GM21737 (cell line): Measurements from ENCODE around the gene TRIM9.
"Not testable (repeated sequence)": the region's sequence is repeated elsewhere in the genome, so short reads cannot be mapped to it uniquely, and the experiment has no call there.

Source experiments
- ATAC-seq: cut with Tn5 transposase; IDR thresholded peaks from one replicate; pipeline ENCODE4 v1.9.1; 2021; ENCODE audit warnings: mild to moderate bottlenecking, moderate library complexity; ENCODE audit not compliant: unreplicated experiment

Gene TRIM9

DNA sequence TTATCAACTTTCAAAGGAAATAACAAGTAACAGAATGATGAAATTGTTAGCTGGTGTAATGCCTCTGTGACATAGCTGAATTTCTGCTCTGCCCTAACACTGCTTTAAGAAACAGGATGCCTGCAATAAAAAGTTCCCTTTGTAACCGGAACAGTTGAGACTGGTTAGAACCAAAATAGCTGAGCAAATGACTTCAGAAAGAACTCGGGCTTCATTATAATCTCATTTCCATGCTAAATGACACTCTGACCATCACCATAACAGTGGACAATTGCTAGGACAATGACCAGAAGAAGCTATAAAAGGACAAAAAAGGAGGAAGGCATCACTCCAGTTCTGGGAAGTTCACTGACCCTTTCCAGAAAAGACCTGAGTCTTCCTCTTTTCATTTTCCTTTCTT lies 127.1 kb downstream of the TRIM9 start:
- no peak for ATAC-seq

DNA sequence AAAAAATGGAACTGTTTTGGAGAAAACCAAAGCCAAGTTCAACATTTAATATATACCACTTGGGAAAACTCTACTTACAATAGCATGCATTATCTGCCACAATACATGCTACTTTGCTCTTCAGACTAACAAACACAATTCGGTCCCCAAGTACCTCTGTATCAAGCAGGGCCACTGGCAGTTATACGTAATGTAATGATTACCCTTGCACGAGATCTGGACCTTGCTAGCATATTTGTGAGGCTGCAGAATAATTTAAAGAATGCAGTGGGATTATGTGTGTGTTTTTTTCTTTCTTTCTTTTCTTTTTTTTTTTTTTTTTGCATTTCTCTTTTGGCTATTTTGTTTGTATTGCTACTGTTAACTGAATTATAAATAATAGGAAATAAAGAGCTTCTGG lies 127.8 kb downstream of the TRIM9 start:
- ATAC-seq, result no peak

DNA sequence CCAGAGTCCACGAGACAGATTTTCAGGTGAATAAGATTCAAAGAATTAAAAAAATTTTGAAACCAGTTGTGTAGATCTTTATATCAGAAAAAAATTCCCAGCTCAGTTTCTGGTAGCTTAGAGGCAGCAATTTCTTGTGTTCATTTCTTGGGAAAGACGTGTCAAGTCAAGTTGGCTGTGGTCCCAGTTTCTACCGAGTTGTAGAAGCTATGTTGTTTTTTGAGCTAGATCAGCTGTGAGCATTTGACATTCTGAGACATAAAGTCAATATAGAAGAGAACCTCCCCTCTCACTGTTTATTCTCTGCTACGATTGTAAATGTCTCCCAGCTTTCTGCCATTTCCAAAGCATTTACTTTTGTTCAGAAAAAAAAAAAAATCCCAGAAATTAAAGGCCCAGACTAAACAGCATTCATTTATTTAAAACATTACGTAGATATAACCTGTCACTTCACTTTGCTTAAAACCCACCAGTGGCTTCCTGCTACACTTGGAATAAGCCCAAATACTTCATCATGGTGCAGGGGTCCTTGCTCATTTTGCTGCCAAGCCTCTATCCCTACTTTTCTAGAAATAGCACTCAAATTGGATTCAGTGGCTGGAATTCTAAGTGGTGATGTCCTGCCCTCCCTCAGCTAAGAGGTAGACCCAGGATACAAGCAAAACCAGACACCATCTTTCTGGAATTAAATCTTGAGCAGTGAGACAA lies 130.1 kb downstream of the TRIM9 start:
- no peak for ATAC-seq

DNA sequence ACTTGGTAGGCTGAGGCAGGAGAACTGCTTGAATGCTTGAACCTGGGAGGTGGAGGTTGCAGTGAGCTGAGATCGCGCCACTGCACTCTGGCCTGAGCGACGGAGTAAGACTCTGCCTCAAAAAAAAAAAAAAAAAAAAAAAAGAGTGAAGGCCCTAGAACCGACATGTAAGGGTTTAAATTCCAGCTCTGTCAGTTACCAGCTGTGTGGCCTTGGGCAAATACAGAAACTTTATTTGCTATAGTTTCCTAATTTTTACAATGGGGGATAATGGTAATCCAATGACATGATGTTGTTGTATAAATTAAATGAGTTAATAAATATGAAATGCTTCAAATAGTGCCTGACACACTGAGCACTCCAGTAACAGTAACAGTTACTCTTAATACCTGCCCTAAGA lies 131.0 kb downstream of the TRIM9 start:
- no peak for ATAC-seq

DNA sequence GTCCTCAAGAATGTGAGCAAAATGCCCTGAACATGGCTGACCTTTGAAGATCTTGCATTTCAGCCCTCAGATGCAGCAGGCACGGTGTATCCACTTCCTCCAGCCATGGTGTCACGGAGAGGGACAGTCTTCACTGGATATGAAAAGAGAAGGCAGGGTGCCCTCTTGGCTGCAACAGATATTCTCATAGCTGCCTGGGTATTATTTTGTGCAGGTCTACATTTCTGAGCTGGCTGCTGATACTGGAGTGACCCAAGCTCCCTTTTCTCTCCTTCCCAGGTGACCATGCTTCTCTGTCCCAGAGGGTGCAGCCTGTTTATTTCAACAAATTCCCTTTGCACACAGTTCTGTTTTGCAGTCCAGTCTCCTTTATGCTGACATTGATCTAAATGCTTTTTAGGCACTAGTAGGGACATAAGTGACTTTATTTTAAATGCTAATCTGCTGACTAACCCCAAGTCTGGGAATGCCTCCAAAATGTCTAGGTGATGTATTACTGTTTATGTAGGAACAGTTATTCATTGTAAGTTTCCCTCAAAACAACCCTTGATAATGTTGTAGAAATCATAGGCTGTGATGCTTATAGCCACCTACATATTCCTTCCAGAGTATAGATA lies 133.2 kb downstream of the TRIM9 start:
- no peak for ATAC-seq

DNA sequence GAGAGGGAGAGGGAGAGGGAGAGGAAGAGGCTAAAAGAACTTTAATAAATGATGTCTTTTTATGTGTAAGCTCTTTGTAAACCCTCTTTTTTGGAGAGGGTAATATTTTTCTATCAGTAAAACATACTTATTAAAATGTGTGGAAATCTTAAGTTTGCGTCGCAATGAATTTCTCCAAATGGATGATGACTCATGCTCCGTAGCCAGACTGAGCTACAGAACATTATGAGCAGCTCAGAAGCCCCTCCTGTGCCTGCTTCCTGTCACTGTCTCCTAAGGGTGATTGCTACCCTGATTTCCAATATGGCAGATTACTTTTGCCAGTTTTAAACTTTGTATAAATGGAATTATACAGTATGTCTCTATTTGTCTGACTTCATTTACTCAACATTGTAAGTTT lies 137.6 kb downstream of the TRIM9 start:
- ATAC-seq, result no peak

DNA sequence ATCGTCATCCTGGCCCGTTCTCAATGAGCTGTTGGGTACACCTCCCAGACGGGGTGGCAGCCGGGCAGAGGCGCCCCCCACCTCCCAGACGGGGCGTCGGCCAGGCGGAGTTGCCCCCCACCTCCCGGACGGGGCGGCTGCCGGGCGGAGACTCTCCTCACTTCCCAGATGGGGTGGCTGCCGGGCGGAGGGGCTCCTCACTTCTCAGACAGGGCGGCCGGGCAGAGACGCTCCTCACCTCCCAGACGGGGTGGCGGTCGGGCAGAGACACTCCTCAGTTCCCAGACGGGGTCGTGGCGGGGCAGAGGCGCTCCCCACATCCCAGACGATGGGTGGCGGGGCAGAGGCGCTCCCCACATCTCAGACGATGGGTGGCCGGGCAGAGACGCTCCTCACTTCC lies 138.5 kb downstream of the TRIM9 start:
- ATAC-seq, result not testable (repeated sequence)

DNA sequence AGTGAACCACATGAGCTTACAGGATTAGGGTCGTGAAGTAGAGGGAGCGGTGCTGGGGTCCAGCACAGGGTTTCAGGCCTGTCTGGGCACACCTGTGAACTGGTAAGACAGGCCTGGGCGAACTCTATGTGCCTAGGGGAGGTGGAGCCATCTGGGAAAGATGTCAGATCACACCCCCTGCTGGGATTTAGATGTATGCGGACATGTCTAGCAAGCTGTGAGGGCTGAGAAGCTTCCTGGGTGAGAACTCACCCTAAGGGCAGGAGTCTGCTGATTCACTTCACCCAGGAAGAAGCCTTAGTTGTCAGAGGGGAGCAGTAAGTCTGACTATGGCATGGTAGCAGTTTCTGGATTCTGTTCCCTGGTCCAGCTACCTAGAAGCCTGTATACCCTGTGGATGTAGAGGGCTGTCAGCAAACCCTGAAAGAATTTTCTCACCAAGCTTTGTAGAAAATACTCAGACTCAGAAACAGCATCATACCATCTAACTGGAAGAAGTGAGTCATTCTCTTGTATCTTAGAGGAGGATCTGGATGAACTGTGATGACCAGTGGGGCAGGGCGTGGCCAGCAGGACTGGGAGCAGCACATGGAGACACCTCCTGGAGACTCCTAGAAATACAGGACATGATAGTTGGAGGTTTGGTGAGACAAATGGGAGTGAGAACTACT lies 139.4 kb downstream of the TRIM9 start:
- ATAC-seq, result no peak

DNA sequence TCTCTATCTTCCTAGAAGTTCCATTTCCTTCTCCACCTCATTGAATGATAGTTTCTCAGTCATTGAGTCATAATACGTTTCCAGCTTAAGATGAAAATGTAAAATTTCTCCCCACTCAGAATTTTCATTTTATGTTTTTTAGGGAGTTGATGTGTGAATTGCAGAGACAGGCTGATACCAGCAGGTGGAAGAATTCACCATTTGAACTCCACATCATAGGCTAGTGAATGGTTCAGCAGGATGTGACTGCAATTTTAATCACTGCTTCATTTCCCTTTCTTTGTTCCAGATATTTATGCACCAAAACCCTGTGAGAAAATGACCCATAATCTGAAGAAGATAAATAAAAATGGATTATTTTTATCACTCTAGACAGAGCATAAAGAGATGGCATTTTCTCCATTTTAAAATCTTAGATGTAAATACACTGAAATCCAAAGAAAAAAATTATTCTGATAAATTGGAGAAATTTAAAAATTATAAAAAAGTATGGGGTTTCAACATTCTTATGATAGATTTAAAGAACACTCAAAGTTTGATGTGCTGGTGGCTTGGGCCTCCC lies 140.0 kb downstream of the TRIM9 start:
- no peak for ATAC-seq

DNA sequence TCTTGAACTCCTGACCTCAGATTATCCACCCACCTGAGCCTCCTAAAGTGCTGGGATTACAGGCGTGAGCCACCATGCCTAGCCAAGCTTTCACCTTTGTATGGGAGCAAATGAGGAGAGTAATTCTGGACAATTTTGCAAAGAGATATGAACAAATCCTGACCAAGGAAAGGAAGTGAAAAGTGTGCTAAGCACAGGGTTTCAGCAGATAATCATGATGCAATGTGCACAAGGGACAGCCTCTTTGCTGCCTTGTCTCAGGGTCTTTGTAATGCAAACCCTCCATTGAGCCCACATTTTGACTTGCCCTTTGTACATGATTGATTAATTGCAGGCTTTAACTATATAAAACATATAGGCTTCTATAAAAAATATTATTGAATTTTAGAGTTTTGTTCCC lies 141.4 kb downstream of the TRIM9 start:
- ATAC-seq, result no peak

DNA sequence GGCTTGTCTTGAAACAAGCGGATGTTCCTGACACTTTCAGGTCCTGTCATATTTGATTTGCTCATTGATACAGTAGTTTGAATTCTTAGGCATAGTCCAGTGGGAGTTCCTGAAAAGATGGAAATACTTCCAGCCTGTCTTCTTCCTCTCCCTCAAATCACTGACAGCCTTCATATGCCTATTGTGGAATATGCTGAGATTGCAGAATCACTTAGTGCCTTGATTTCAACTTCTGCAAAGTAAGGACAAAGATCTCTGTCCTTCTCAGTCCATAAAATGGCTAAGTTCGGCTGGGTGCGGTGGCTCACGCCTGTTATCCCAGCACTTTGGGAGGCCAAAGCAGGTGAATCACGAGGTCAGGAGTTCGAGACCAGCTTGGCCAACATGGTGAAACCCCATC lies 143.9 kb downstream of the TRIM9 start:
- no peak for ATAC-seq

DNA sequence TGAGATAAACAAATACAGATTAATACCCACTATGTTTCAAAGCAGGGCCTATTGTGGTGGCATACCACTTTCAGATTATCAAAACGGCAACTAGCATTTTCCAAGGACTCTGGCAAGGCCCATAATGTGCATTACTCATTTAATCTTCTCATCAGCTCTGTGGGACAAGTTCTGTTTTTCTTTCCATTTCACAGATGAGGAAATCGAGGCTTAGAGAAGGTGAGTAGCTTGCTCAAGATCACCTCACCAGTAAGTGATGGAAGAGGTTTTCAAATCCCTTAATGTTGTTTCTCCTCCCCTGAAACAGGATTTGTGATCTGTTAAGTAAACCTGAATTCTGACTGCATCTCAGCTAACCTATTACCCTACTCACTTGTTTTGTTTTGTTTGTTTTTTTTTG lies 146.7 kb downstream of the TRIM9 start:
- ATAC-seq, result no peak

DNA sequence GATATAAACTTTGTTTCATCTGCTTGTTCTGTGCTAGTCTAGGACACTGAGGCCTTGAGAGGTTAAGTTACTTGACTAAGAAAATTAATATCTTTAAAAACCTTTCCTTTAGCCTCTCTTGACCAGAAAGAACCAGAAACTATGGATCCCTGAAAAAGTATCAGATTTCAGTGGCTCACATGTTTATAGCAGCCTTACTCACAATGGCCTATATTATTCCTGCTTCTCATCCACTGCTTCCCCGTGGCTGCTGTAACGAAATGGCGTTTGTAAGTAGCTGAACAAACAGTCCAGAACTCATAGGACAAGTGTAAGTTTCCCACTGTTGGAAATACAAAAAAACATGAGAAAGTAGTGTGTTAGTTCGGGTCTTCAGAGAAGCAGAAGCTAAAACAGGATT lies 147.5 kb downstream of the TRIM9 start:
- no peak for ATAC-seq

DNA sequence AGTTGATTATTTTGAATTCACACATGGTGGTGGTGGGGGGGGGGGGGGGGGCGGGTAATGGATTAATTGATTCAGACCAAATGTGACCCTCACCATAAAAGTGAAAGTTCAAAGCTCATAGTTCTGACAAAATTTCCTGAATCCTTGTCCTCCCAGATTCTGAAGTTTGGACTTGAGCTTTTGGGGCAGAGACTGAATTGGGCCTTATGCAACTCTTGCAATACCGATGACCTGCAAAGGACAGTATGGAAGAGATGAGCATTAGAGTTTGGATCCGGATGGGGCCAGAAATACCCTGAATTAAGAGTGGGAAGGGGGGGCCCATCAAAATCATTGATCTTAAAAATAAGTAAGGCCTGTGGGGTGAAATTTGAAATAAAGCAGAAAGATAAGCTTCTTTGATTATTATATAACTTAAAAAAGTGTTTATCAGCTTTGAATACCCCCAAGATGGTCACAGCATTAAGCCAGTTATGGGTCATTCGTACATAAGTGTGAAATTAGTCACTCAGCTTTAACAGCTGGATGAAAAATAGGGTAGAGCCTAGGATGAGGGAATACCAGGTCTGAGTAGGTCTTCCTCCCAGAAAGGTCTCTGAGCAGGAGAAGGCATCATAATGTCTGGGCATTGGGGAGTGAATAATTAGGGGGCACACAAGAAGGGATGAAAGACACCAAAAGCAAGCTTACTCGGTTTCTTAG lies 148.5 kb downstream of the TRIM9 start:
- no peak for ATAC-seq

DNA sequence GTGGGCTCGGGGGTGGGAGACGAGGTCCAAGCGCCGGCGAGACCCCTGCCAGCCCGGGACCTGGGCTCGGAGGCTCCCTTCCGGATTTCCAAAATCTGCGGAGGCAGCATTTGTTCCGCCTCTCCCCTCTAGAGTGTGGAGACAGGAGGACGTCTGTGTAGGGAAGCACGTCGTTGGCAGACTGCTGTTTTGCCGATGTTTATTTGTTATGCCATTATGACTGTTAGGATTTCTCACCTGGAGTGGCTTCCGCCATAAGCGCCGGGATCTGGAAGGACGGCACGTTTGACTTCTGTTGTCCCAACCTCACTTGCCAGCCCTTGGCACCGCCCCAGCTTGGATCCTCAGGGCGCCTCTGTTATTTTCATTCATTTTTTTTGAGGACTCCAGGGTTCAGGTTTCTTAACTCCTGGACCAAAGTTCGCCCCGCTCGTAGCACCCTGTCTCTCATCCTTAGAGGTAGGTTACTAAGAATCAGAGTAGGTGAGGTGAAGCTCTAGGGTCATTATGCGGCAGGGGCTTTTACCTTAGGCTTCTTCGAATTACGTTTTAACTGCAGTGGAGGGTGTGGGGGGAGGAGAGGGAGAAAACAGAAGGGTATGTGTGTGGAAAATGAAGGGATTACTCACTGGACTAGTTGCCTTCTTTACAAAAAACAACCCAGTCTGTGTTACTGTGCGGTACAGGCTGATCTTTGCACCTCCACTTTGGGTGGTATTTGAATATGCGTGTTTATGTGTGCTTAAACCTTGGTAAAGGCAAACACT lies 150.1 kb downstream of the TRIM9 start:
- ATAC-seq, result no peak

DNA sequence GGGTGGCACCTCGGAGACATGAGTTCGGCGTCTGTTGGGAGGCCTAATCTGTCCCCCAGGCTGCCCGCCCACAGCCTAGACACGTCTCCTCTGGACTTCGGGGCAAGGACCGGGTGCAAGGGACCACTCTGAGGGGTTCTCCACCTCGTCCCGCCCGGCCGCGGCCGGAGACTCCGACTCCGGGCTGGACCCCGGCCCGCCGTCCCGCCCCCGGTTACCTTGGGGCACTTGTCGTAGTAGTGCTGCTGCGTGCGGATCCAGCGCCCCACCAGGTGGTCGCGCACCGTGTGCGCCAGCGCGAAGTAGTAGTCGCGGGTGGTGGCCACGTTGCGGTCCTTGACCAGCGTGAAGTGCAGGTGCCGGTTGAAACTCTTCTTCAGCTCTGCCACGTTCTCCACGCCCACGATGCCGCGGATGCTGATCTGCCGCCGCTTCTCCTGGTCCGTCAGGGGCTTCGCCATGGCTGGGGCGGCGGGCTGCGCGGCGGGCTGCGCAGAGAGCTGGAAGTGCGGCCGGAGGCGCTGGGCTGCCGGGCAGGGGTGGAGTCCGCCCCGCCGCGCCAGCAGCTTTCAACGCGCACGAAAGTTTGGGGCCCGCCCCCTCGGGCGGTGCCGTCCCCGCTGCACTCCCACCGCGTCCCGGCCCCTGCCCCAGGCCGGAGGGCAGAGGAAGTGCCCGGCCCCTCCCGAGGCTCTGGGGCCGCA lies 150.8 kb downstream of the TRIM9 start, which contains the start of gene PYGL:
Gene PYGL, minus strand, starts transcription at position 541 of the 704 bp plus-strand sequence. Its CDS starts 80 bp downstream, at position 461.
- ATAC-seq, result no peak

DNA sequence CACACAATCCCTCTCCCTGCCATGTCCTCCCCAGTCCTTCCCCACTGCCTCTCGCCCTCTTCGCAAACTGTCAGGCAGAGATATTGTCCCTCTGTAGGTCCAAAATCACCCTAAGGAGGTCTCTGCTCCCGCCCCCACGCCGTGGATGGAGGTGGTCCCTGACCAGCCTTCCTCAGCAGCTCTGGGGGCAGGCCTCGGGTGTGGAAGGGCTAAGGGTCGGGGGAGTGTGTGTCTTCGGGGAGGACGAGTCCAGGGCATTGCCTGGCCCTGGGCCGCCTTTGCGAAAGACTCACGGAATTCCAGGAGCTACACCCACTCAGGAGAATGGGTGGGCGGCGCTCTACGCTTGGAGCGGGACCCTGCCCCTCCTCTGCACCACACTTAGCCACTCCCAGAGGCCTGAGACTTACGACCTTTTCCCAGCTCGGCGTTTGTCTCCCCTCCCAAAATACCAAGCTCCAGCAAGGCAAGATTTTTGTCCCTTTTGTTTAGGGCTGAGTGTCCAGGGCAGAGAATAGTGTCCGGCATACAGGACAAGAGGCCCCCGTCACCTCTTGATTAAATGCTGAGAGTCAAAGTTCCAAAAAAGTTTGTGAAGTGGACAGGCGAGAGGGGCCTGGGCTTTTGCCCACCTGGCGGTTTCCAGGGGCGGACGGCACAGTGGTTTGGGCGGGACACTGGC lies 151.5 kb downstream of the TRIM9 start:
- ATAC-seq, result no peak

DNA sequence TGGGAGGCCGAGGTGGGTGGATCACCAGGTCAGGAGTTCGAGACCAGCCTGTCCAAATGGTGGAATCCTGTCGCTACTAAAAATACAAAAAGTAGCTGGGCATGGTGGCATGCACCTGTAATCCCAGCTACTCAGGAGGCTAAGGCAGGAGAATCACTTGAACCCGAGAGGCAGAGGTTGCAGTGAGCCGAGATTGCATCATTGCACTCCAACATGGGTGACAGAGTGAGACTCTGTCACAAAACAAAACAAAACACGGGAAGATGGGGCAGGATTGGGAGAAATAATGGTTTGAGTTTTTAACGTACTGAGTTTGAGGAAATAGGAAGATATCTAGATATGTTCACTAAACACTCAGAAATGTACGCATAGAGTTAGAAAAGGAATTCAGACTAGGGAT lies 153.3 kb downstream of the TRIM9 start:
- ATAC-seq, result not testable (repeated sequence)

DNA sequence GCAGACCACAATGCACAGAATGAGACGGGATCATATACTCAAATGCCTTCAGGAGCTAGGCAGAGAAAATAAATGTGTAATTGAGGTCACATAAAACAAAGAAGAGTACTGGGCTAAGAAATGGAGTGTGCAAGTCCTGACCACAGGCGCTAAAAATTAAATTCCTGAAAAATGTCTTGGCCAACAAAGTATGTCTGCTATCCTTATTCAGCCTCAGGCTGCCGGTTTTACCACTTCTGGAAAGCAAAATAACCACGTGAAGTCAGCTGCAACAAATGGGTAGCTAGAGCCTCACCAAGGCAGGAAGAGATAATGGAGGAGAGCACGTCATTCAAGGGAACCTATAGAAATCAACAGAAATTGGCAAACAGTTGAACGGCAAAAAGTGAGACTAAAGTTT lies 153.8 kb downstream of the TRIM9 start:
- no peak for ATAC-seq
